TTC549 (cell line): ENCODE measurements around the gene DNAH9.

Experiments
- FAIRE-seq: peaks from 2 replicates; lab custom pipeline; 2012; peaks lifted over from hg19 to GRCh38; lab: Jason Lieb, UNC

DNAH9 gene

DNA sequence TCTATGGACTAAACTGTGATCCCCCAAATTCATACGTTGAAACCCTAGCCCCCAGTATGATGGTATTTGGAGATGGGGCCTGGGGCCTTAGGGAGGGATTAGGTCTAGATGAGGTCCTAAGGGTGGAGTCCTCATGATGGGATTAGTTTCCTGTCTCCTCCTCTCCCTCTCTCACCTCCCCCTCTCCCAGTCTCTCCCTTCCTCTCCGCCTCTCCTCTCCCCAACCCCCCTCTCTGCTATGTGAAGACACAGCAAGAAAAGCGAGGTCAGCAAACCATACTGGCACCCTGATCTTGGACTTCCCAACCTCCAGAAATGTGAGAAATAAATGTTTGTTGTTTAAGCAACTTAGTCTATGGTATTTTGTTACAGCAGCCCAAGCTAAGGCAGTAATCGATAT lies 383.6 kb downstream of the DNAH9 start:
- FAIRE-seq, result no peak

DNA sequence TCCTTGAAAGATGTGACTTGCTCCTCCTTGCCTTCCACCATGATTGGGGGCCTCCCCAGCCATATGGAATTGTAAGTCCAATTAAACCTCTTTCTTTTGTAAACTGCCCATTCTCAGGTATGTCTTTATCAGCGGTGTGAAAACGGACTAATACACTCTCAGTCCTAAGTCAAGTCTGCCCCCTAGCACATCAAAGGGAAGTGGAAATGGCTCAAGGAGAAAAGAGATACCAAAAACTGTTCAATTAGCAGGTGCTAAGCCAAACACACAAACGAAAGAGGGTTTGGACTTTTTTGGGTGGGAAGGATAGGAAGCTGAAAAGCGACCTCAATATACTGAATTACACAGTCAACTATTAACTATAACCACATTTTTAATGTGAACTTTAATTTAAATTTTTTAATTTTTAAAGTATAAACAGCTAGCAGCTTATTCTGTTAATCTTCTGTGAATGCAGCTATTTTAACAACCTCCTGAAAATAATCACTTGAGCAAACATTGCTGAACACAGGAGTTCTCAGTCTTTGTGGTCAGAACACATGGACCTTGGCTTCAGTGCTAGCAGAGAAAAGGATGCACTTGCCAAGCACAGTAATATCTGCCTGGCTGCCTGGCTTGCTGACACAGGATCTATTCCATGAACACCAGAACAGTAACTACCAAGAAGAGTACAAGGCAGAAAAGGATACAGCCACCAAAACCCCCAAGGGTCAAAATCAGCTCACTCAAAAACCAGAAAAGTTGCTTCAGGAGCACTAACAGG lies 388.1 kb downstream of the DNAH9 start:
- no peak for FAIRE-seq

DNA sequence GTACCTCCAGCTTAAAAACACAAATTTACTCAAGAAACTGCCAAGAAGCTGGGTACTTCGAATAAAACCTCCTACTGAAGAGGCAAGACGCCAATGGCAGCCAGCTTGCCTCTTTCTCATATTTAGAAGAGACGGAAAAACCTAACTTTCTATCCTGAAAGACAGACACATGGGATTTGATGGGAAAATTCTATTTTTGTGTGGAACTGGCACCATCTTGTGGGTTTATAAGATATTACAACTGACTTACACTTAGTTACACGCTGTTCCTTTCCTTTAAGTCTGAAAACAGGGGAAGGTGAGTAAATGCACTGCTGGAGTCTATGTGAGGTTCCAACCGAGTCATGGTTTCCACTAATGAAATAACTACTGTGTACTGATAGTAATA lies 388.7 kb downstream of the DNAH9 start:
- peak; percentile 80 for FAIRE-seq

DNA sequence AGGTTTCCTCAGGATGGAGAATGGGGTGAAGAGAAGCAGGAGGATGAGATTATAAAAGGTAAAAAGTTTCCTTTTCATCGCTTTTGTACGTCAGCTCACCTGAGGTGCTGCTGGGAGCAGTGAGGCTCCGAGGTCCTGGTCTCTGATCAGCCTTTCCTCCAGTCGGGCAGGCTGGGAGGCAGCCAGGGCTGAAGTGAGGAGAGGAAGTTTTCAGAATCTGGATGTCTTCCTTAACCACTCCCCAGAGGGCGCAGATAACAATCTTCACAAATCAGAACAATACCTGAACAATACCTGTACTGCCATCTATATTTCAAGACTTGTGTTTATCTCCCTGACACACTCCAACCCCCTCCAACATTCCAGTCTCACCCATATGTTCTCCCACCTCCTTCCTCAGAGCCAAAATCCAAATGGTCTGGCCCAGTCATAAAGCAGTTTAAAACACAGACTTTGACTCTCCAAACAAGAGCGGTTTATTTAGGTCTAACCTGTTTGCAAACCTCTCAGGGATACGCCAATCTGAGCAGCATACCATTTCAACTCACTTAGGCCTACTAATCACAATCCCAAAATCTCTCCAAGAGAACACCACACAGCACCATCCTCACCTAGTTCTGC lies 392.2 kb downstream of the DNAH9 start:
- FAIRE-seq, result no peak

DNA sequence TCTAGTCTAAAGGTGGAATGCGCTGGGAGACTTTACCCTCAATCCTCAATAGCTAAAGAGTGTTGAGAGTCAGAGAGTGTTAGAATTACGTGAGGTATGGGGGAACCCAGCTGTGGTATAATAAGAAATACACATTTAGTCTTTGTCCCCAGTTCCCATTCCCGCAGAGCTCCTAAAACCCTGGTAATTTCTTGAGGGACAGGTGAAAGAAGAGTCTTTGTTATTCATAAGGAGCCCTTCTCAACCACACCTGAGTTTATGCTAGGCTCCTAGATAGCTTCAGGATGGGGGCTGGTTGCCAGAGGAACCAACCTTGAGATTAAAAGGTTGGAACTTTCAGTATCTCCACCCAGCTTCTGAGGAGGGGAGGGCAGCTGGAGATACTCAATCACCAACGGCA lies 393.2 kb downstream of the DNAH9 start:
- no peak for FAIRE-seq

DNA sequence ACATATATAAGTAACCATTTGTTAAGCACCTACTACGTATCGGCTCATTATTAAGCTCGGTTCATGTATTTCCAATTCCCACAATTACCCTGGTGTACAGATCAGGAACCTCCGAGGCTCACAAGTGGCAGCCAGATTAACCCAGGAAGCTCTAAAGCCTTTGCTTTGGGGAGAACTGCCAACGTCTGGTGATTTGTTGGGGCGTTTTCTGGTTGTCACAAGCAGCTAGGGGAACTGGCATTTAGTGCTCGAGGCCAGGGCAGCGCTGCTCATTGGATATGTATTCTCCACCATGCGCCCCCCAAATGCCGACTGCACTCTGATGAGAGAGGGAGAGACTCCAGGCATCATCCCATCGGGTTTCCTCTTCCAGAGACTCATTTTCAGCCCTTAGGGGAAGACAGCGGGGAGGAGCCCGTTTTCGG lies 398.5 kb downstream of the DNAH9 start:
- FAIRE-seq, result no peak

DNA sequence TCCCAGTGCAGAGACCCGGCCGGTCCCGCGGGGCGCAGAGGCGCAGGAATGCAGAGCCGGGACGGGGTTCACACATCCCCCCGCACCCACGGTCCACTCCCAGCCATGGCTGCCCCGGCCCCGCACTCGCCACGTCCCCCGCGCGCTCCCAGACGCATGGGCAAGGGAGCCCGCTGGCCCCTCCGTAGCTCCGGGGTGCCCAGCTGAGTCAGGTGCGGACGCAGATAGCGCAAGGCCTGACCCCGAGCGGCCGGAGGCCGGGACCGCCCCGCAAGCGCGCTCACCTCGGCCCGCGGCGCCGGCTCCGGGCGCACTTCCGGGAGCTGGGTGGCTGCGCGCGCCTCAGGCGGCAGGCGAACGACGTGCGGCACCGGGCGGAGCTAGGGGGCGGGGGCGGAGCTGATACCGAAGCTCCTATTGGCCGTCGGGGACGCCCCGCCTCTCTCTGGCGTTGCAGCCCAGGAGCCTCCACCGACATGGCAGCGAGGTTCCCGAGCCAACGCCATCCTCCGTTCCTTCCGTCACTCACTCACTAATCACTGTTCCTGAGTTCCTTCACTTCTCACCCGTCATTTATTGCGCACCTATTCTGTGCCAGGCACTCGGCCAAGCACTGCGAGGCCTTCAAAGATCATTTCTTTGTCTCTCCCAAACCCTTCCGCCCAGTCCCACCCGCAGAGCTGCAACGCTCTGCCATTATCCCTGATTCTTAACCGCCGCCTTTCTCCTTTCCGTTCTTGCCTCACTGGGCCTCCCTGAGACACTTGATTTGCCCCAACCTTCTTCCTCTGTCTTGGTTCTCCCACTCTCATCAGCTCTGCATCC lies 399.1 kb downstream of the DNAH9 start, which contains the start of gene ZNF18:
Gene ZNF18 (minus strand): TSS at position 329 of the 825 bp plus-strand sequence. CDS start 4,646 bp downstream, outside the sequence.
- FAIRE-seq, result no peak

DNA sequence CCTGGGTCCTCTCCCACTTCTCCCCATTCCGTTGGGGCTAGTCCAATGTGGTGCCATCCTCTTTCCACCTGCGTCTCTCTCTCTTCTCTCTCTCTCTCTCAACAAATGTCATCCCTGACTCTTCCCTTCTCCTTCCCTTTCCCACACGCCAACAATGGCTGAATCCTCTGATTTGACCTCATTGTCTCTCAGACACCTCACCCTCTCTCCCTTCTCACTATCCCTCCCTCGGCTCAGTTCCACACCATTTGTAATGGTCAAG lies 399.6 kb downstream of the DNAH9 start:
- FAIRE-seq, result no peak

DNA sequence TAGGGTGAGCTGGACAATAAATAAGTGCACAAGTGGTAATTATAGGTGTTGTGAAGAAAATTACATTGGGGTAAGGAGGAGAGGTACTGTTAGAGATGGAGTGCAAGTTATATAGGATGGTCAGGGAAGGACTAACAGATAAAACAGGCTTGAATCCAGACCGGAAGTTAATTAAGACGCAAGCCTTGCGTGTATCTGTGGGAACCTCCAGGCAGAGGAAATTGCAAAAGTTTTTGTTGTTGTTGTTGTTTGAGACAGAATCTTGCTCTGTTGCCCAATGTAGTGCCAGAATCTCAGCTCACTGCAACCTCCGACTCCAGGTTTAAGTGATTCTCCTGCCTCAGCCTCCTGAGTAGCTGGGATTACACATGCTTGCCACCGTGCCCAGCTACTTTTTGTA lies 401.4 kb downstream of the DNAH9 start:
- FAIRE-seq, result no peak

DNA sequence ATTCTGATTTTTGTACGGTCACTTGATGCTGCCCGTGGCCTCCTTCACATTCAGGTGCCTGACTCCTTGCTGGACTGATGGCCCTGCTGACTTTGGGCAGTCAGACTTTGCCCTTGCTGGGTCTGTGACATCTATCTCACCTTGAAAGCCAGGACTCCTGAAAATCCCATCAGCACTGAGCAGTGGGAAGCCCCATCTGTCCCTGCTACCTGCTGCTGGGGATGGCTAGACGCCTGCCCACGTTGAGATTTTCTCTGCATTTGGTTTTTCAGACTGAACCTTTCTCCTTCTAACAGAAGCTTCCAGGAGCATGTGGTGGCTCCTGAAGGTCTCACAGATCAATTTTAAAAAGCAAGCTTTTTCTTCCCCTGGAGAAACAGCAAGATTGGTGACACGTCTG lies 409.2 kb downstream of the DNAH9 start:
- no peak for FAIRE-seq
